Keratinocyte (primary cell): ENCODE data around the gene RGS3. TPM values are rescaled to one million over a fixed set of nuclear protein-coding genes. Genes with fewer than 3 reads are reported as not detected.

Experiments
- DNase-seq: peaks from one replicate; pipeline ENCODE4 v3.0.0-alpha.2; 2011; ENCODE audit warnings: low read depth, missing footprints, low spot score
- FAIRE-seq: peaks from 2 replicates; lab custom pipeline; 2011; peaks lifted over from hg19 to GRCh38; lab: Jason Lieb, UNC
- H2AFZ ChIP-seq: 2 replicates; pipeline ENCODE4 v1.6.0; 2012; ENCODE audit warnings: low read length, control low read depth, inconsistent platforms; ENCODE audit not compliant: control insufficient read depth
- H3K27ac ChIP-seq: 2 replicates; pipeline ENCODE4 v1.5.1; 2011; ENCODE audit warnings: low read length; ENCODE audit not compliant: control insufficient read depth, insufficient read depth
- H3K27me3 ChIP-seq: 3 replicates; pipeline ENCODE4 v1.6.0; 2011; ENCODE audit warnings: low read length; ENCODE audit not compliant: control insufficient read depth, insufficient read depth; ENCODE audit errors: extremely low read depth
- H3K36me3 ChIP-seq, 2 experiments: 2 replicates in 1 of 2; 3 replicates in 1 of 2; pipeline ENCODE4 v1.5.1; 2011; ENCODE audit warnings: low read length in 2 of 2, mild to moderate bottlenecking in 1 of 2; ENCODE audit not compliant: control insufficient read depth in 2 of 2, insufficient read depth in 2 of 2; ENCODE audit errors: extremely low read depth in 1 of 2
- H3K4me1 ChIP-seq: 3 replicates; pipeline ENCODE4 v1.5.1; 2011; ENCODE audit warnings: low read length; ENCODE audit not compliant: control insufficient read depth, insufficient read depth; ENCODE audit errors: extremely low read depth
- H3K4me2 ChIP-seq: 3 replicates; pipeline ENCODE4 v1.6.0; 2011; ENCODE audit warnings: low read depth, low read length; ENCODE audit not compliant: control insufficient read depth, insufficient read depth; ENCODE audit errors: extremely low read depth
- H3K4me3 ChIP-seq, 3 experiments: fragments of 200-600 bp in 1 of 3; sonication (generic) in 1 of 3; 2 replicates in 2 of 3; 3 replicates in 1 of 3; pipeline ENCODE4 v1.5.1; 2011 to 2016; ENCODE audit warnings: low read length in 3 of 3, mild to moderate bottlenecking in 3 of 3, control low read depth in 2 of 3, inconsistent platforms in 1 of 3, low read depth in 1 of 3, mixed read lengths in 1 of 3, mixed run types in 1 of 3, moderate library complexity in 1 of 3; ENCODE audit not compliant: control insufficient read depth in 2 of 3, insufficient read depth in 2 of 3; ENCODE audit errors: extremely low read depth in 1 of 3
- H3K79me2 ChIP-seq: 2 replicates; pipeline ENCODE4 v1.6.0; 2012; ENCODE audit warnings: low read length; ENCODE audit not compliant: control insufficient read depth, insufficient read depth
- H3K9ac ChIP-seq: 3 replicates; pipeline ENCODE4 v1.6.0; 2011; ENCODE audit warnings: low read length; ENCODE audit not compliant: control insufficient read depth, insufficient read depth; ENCODE audit errors: extremely low read depth
- H3K9me1 ChIP-seq: 3 replicates; pipeline ENCODE4 v1.6.0; 2011; ENCODE audit warnings: low read length; ENCODE audit not compliant: control insufficient read depth, insufficient read depth; ENCODE audit errors: extremely low read depth
- H3K9me3 ChIP-seq: 2 replicates; pipeline ENCODE4 v1.5.1; 2012; ENCODE audit warnings: low read depth, low read length; ENCODE audit not compliant: control insufficient read depth
- H4K20me1 ChIP-seq: 3 replicates; pipeline ENCODE4 v1.6.0; 2011; ENCODE audit warnings: low read length; ENCODE audit not compliant: control insufficient read depth, insufficient read depth; ENCODE audit errors: extremely low read depth
- CTCF ChIP-seq, 3 experiments: IDR thresholded peaks in 1 of 3; conservative IDR thresholded peaks in 1 of 3; optimal IDR thresholded peaks in 1 of 3; 2 replicates in 2 of 3; 3 replicates in 1 of 3; pipeline versions ENCODE3 to v1.5.1; 2011; ENCODE audit warnings: low read length in 3 of 3, mild to moderate bottlenecking in 3 of 3, moderate library complexity in 2 of 3, control low read depth in 1 of 3, inconsistent platforms in 1 of 3; ENCODE audit not compliant: insufficient read depth in 2 of 3; ENCODE audit errors: extremely low read depth in 1 of 3
- EZH2 ChIP-seq: IDR thresholded peaks from one replicate; pipeline ENCODE4 v1.6.1; 2012; ENCODE audit warnings: inconsistent platforms, mild to moderate bottlenecking, low read length, moderate library complexity
- dilution Hi-C: fragments of 300-500 bp; cut with MboI; formaldehyde crosslinking; loops from one replicate; pipeline ENCODE4 v1.7.0; 2020; ENCODE audit warnings: low sequenced_read_pairs; ENCODE audit not compliant: extremely low pct_ligation_motif_present
- polyA plus RNA-seq, 5 experiments: library from polyadenylated mRNA; depleted of rRNA in 3 of 5; stranded (reverse) in 3 of 5; stranded (forward) in 1 of 5; unstranded in 1 of 5; fragments of >200 nt; gene quantifications; 1 replicate in 1 of 5; 2 replicates in 3 of 5; 3 replicates in 1 of 5; pipeline versions ENCODE4 v1.2.1 to v1.2.3, GENCODE V29; 2011 to 2012; ENCODE audit warnings: missing spikeins in 2 of 5, low read depth in 1 of 5, low replicate concordance in 1 of 5

The RGS3 gene
- polyA plus RNA-seq, 1 donor (not counting 4 experiments of a cell fraction or from before 2014, with no cell fraction given) = 19.6 TPM

GRCh38 chr9:113612828-113613227, 149.3 kb downstream of the RGS3 start:
- Histone ChIP-seq H3K79me2 (no peaks in the 10 kb centered on the region), H3K4me2 (no peak overlapping the region), H2AFZ (no peak overlapping the region), H3K9me1 (no peaks in the 10 kb centered on the region), H3K27me3 (no peaks in the 10 kb centered on the region), H3K4me3 (no peak overlapping the region), H4K20me1 (no peaks in the 10 kb centered on the region), H3K9me3 (no peaks in the 10 kb centered on the region), H3K36me3 (no peaks in the 10 kb centered on the region), H3K27ac (no peak overlapping the region), H3K4me1 (peaks cover 5% of the 10 kb centered on the region), H3K9ac (no peak overlapping the region)
- DNase-seq (no peak), FAIRE-seq (no peak)
- TF ChIP-seq CTCF (optimal IDR thresholded peaks at IDR 0.05 in 1 of 3, IDR thresholded peaks at IDR 0.05 in 1 of 3, conservative IDR thresholded peaks at IDR 0.05 in 1 of 3; ENCODE audit: extremely low read depth in 1 of 3, insufficient read depth in 2 of 3, low read length in 3 of 3) (no peak), EZH2 (no peak)
- dilution Hi-C loops = no loop called here

GRCh38 chr9:113613815-113614413, 150.4 kb downstream of the RGS3 start:
- Histone ChIP-seq H3K79me2 (no peaks in the 10 kb centered on the region), H3K4me1 (peaks cover 6% of the 10 kb centered on the region)
- dilution Hi-C loops = no loop called here

More at GRCh38 chr9:113613815-113614413, 150.4 kb downstream of the RGS3 start:
- H3K9ac ChIP-seq = no peak overlapping the region
- no peak for TF ChIP-seq EZH2
- TF ChIP-seq CTCF (optimal IDR thresholded peaks at IDR 0.05 in 1 of 3, IDR thresholded peaks at IDR 0.05 in 1 of 3, conservative IDR thresholded peaks at IDR 0.05 in 1 of 3; ENCODE audit: extremely low read depth in 1 of 3, insufficient read depth in 2 of 3, low read length in 3 of 3) = no peak
- H3K27me3 ChIP-seq = no peaks in the 10 kb centered on the region
- H3K9me1 ChIP-seq = no peaks in the 10 kb centered on the region
- DNase-seq (no peak), FAIRE-seq (no peak)
- no peak overlapping the region for H2AFZ ChIP-seq
- H4K20me1 ChIP-seq = no peaks in the 10 kb centered on the region
- no peak overlapping the region for H3K27ac ChIP-seq
- H3K9me3 ChIP-seq = no peaks in the 10 kb centered on the region
- H3K4me2 ChIP-seq = no peak overlapping the region
- H3K4me3 ChIP-seq = no peak overlapping the region
- H3K36me3 ChIP-seq = no peaks in the 10 kb centered on the region
